HG03066 (cell line): ENCODE data around the gene SARS2.
"Not testable (repeated sequence)": the region's sequence is repeated elsewhere in the genome, so short reads cannot be mapped to it uniquely, and the experiment has no call there.

Source experiments
- ATAC-seq: cut with Tn5 transposase; IDR thresholded peaks from one replicate; pipeline ENCODE4 v1.9.1; 2021; ENCODE audit warnings: low read depth; ENCODE audit not compliant: unreplicated experiment

SARS2 gene

GRCh38 chr19:38898788-38899446 lies 31.6 kb downstream of the SARS2 start:
- no peak for ATAC-seq

- ATAC-seq: no peak
These were observed 35.6 kb downstream of the SARS2 start for GRCh38 chr19:38894968-38895367.

GRCh38 chr19:38893341-38893771 lies 37.2 kb downstream of the SARS2 start:
- ATAC-seq: no peak

- no peak for ATAC-seq
These were observed 37.7 kb downstream of the SARS2 start for GRCh38 chr19:38892841-38893240.

- ATAC-seq: no peak
These were observed 38.8 kb downstream of the SARS2 start for GRCh38 chr19:38891771-38892170.

- no peak for ATAC-seq
These were observed 39.9 kb downstream of the SARS2 start for GRCh38 chr19:38890686-38891085.

- no peak for ATAC-seq
These were observed 40.8 kb downstream of the SARS2 start for GRCh38 chr19:38889803-38890202.

- ATAC-seq: no peak
These were observed 41.7 kb downstream of the SARS2 start for GRCh38 chr19:38888876-38889275.

- ATAC-seq: not testable (repeated sequence)
These were observed 45.9 kb downstream of the SARS2 start for GRCh38 chr19:38884691-38885090.

- ATAC-seq: no peak
These were observed 47.3 kb downstream of the SARS2 start for GRCh38 chr19:38883286-38883685.

GRCh38 chr19:38880882-38881609 lies 49.5 kb downstream of the SARS2 start:
- ATAC-seq: no peak

GRCh38 chr19:38880076-38880881 lies 50.3 kb downstream of the SARS2 start:
- ATAC-seq: no peak

GRCh38 chr19:38879400-38879751 lies 51.2 kb downstream of the SARS2 start:
- no peak for ATAC-seq

GRCh38 chr19:38878575-38879399 lies 51.8 kb downstream of the SARS2 start:
- no peak for ATAC-seq

GRCh38 chr19:38877781-38878574 lies 52.6 kb downstream of the SARS2 start, which contains the start of gene RINL:
RINL (minus strand) TSS chr19:38878275; CDS start chr19:38876742, 1,533 bp downstream.
- ATAC-seq: no peak

GRCh38 chr19:38875656-38876395 lies 54.7 kb downstream of the SARS2 start:
- ATAC-seq: no peak

GRCh38 chr19:38873400-38873799 lies 57.2 kb downstream of the SARS2 start:
- ATAC-seq: not testable (repeated sequence)

GRCh38 chr19:38870612-38871011 lies 60.0 kb downstream of the SARS2 start:
- ATAC-seq: no peak
